Body of pancreas (tissue), 4 donors: ENCODE results near the gene HOXA10. TPM values are rescaled to one million over a fixed set of nuclear protein-coding genes. Genes with fewer than 3 reads are reported as not detected.

Experiments
- ATAC-seq: fragments of 150-250 bp; one replicate; pipeline ENCODE4 v1.9.1; 2016
- DNase-seq, 4 donors: peaks; one replicate each; pipeline ENCODE4 v3.0.0-alpha.2; 2019
- H3K27ac ChIP-seq, 4 donors: fragments of 200-600 bp; sonication (generic); 1 replicate in 3 of 4; 2 replicates in 1 of 4; pipeline versions ENCODE4 v1.5.1 to v1.6.1; 2016 to 2019; ENCODE audit warnings: mild to moderate bottlenecking in 1 of 4, mixed read lengths in 1 of 4, moderate library complexity in 1 of 4
- H3K27me3 ChIP-seq, 2 donors: fragments of 200-600 bp; sonication (generic); one replicate each; pipeline ENCODE4 v1.6.0; 2016; ENCODE audit warnings: mild to moderate bottlenecking in 1 of 2
- H3K36me3 ChIP-seq, 2 donors: fragments of 200-600 bp; sonication (generic); replicated peaks in 1 of 2; 2 replicates each; pipeline ENCODE4 v1.5.1; 2016; ENCODE audit warnings: low read depth in 2 of 2; ENCODE audit not compliant: insufficient read depth in 1 of 2
- H3K4me1 ChIP-seq: fragments of 200-600 bp; sonication (generic); one replicate; pipeline ENCODE4 v1.6.0; 2016
- H3K4me3 ChIP-seq, 2 donors: fragments of 200-600 bp; sonication (generic); 1 replicate in 1 of 2; 2 replicates in 1 of 2; pipeline ENCODE4 v1.5.1; 2016 to 2019
- H3K9me3 ChIP-seq, 3 donors: fragments of 200-600 bp; sonication (generic); 1 replicate in 2 of 3; 2 replicates in 1 of 3; pipeline ENCODE4 v1.5.1; 2016
- CTCF ChIP-seq, 7 experiments: fragments of 450-650 bp in 4 of 7; fragments of 200-600 bp in 3 of 7; sonication (generic) in 3 of 7; IDR thresholded peaks; one replicate each; pipeline ENCODE4 v1.5.1; 2016 to 2019; ENCODE audit warnings: antibody characterized with exemption in 7 of 7
- POLR2A ChIP-seq, 3 donors: fragments of 450-650 bp; IDR thresholded peaks; one replicate each; pipeline ENCODE4 v1.6.1; 2016; ENCODE audit warnings: antibody characterized with exemption in 3 of 3, mild to moderate bottlenecking in 2 of 3
- WGBS, 2 donors: methylation state at CpG; one replicate each; pipeline ENCODE4 v1.1.5; 2017; 5-methylcytosine and 5-hydroxymethylcytosine counted together
- intact Hi-C: fragments of 100-400 bp; cut with DNase I; formaldehyde crosslinking; loops from one replicate; pipeline ENCODE4 v1.15.1; 2023
- total RNA-seq, 2 donors: library from RNA; depleted of rRNA; stranded (reverse); fragments of >200 nt; gene quantifications; one replicate each; pipeline ENCODE4 v1.1.0, GENCODE V29; 2016

HOXA10 gene
- total RNA-seq, 2 donors from 2014 or later, result 0.52 TPM; not detected in 1

- intact Hi-C loops, result no loop called here
- H3K27me3 ChIP-seq, result peaks cover 0 to 26% of the 10 kb centered on the region in 2 donors
Measured at GRCh38 chr7:27133409-27134231, 40.5 kb downstream of the HOXA10 start.

GRCh38 chr7:27132978-27133377, 41.1 kb downstream of the HOXA10 start:
- intact Hi-C loops, result no loop called here
- Histone ChIP-seq H3K9me3 (no peaks in the 10 kb centered on the region), H3K27me3 (peaks cover 0 to 26% of the 10 kb centered on the region in 2 donors), H3K4me1 (peaks cover 10% of the 10 kb centered on the region), H3K36me3 (no peaks in the 10 kb centered on the region), H3K4me3 (no peak overlapping the region), H3K27ac (no peak overlapping the region)
- no peak for DNase-seq
- WGBS, 2 donors, result 12 to 23% methylated on average over 6 of the region's 6 CpGs
- TF ChIP-seq CTCF (IDR thresholded peaks at IDR 0.05) (no peak), POLR2A (IDR thresholded peaks at IDR 0.05) (no peak)
- ATAC-seq, result no peak

More at GRCh38 chr7:27133409-27134231, 40.5 kb downstream of the HOXA10 start:
- Histone ChIP-seq H3K4me1 (peaks cover 10% of the 10 kb centered on the region), H3K4me3 (no peak overlapping the region), H3K27ac (no peak overlapping the region), H3K36me3 (no peaks in the 10 kb centered on the region), H3K9me3 (no peaks in the 10 kb centered on the region)
- WGBS, 2 donors, result 21 to 24% methylated on average over 18 of the region's 18 CpGs
- DNase-seq (no peak), ATAC-seq (no peak)
- TF ChIP-seq POLR2A (IDR thresholded peaks at IDR 0.05), result no peak
- no peak for TF ChIP-seq CTCF (IDR thresholded peaks at IDR 0.05)

GRCh38 chr7:27132214-27132613, 41.9 kb downstream of the HOXA10 start:
- no peak overlapping the region for H3K27ac ChIP-seq
- H3K36me3 ChIP-seq, result no peaks in the 10 kb centered on the region
- H3K9me3 ChIP-seq, result no peaks in the 10 kb centered on the region
- ATAC-seq (no peak), DNase-seq (no peak)
- 37 to 40% methylated on average over 2 of the region's 2 CpGs for WGBS, 2 donors
- peaks cover 0 to 26% of the 10 kb centered on the region in 2 donors for H3K27me3 ChIP-seq
- intact Hi-C loops, result no loop called here
- H3K4me1 ChIP-seq, result peaks cover 10% of the 10 kb centered on the region
- TF ChIP-seq POLR2A (IDR thresholded peaks at IDR 0.05) (no peak), CTCF (IDR thresholded peaks at IDR 0.05) (no peak)
- no peak overlapping the region for H3K4me3 ChIP-seq

GRCh38 chr7:27131390-27131819, 42.7 kb downstream of the HOXA10 start:
- DNase-seq, result no peak
- H3K36me3 ChIP-seq, result no peaks in the 10 kb centered on the region
- peaks cover 0 to 20% of the 10 kb centered on the region in 2 donors for H3K27me3 ChIP-seq
- TF ChIP-seq POLR2A (IDR thresholded peaks at IDR 0.05), result no peak
- no peak for TF ChIP-seq CTCF (IDR thresholded peaks at IDR 0.05)
- H3K4me3 ChIP-seq, result no peak overlapping the region
- H3K27ac ChIP-seq, result peak overlapping the region in 1 of 4 donors; percentile 61
- ATAC-seq, result no peak
- intact Hi-C loops, result no loop called here
- no peaks in the 10 kb centered on the region for H3K9me3 ChIP-seq
- H3K4me1 ChIP-seq, result peaks cover 10% of the 10 kb centered on the region
- 16 to 23% methylated on average over 12 of the region's 12 CpGs for WGBS, 2 donors
